Stimulated activated memory B cell treated with anti-CD40 and anti-IgM and Interleukin-4, amounts not matched to agents 10 μg/mL and 1 μg/mL and 100 μg/mL, for 72 hours (primary cell): ENCODE measurements around the gene POLRMT.

ENCODE experiments used
- ATAC-seq: fragments of 150-1000 bp; cut with Tn5 transposase; 2 replicates; pipeline ENCODE4 v1.10.0; 2021
- H3K27ac Mint-ChIP-seq: one replicate; pipeline ENCODE4 v1.8.0; 2022; ENCODE audit warnings: mild to moderate bottlenecking, mixed read lengths
- H3K27me3 Mint-ChIP-seq: one replicate; pipeline ENCODE4 v1.8.0; 2022; ENCODE audit warnings: mixed read lengths
- H3K36me3 Mint-ChIP-seq: one replicate; pipeline ENCODE4 v1.8.0; 2022; ENCODE audit warnings: mixed read lengths
- H3K4me1 Mint-ChIP-seq: one replicate; pipeline ENCODE4 v1.8.0; 2022; ENCODE audit warnings: mixed read lengths
- H3K4me3 Mint-ChIP-seq: one replicate; pipeline ENCODE4 v1.8.0; 2022; ENCODE audit warnings: mild to moderate bottlenecking, moderate library complexity, mixed read lengths
- H3K9me3 Mint-ChIP-seq: one replicate; pipeline ENCODE4 v1.8.0; 2022; ENCODE audit warnings: mixed read lengths

The POLRMT gene

DNA sequence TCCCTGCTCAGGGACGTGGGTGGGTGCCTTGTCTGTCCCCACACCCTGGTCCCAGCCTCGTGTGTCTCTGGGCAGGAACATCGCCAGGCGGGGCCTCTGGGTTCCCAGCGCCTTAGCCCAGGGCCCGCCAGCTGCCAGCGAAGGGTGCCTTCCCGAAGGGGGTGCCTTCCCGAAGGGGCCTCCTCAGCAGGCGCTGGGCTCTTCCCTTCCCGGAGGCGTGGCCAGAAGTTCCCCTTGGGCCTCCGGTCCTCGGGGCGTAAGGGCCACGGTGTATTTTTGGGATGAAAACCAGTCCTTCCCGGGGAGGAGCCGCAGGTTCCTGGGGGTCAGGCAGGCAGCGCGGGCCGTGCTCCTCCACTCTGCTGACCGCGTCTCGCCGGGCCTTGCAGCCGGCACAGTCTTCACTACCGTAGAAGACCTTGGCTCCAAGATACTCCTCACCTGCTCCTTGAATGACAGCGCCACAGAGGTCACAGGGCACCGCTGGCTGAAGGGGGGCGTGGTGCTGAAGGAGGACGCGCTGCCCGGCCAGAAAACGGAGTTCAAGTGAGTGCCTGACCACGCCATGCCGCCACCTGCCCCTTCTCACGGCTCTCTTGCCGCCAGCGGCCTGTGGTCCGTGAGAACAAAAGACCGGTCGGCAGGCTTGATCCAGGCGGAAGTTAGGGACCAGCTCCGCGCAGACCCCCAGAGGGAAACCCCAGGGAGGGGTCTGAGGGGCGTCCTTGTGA lies 54.1 kb downstream of the POLRMT start:
- H3K9me3 Mint-ChIP-seq: no peaks in the 10 kb centered on the region
- no peak overlapping the region for H3K4me3 Mint-ChIP-seq
- H3K36me3 Mint-ChIP-seq: peaks cover 43% of the 10 kb centered on the region
- H3K4me1 Mint-ChIP-seq: peaks cover 39% of the 10 kb centered on the region
- H3K27me3 Mint-ChIP-seq: peaks cover 8% of the 10 kb centered on the region
- no peak overlapping the region for H3K27ac Mint-ChIP-seq
- no peak for ATAC-seq

DNA sequence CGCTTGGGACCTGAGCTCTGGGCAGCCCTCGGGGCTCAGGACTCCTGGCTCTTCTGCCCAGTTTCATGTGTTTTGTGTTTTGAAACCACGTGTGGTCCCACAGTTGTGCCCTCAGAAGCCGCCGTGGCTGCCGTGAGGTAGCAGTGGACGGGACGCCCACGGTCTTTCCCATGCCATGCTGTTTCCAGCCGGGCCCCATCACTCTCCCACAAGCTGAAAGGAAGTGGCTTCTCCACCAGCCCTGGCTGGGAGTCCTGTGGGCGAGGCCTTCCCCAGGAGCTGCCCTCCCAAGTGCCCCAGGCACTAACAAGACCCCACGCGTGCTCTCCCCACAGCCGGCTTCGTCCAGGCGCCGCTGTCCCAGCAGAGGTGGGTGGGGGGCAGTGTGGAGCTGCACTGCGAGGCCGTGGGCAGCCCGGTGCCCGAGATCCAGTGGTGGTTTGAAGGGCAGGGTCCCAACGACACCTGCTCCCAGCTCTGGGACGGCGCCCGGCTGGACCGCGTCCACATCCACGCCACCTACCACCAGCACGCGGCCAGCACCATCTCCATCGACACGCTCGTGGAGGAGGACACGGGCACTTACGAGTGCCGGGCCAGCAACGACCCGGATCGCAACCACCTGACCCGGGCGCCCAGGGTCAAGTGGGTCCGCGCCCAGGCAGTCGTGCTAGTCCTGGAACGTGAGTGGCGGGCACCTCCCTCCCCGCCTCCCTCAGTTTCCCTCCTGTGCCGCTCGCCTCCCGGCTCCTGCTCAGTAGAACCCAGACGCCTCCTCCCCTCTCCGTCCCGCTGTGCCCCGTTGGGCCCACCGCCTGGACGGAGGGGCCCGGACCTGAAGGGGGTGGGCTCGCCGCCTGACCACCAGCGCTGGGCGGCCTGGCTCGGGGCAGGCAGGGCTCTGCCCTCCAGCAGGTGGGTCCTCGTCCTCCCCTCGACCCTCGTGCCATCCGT lies 55.6 kb downstream of the POLRMT start:
- Mint-ChIP-seq H3K27me3 (no peaks in the 10 kb centered on the region), H3K27ac (no peak overlapping the region), H3K4me3 (no peak overlapping the region), H3K36me3 (peaks cover 28% of the 10 kb centered on the region), H3K4me1 (peaks cover 44% of the 10 kb centered on the region), H3K9me3 (no peaks in the 10 kb centered on the region)
- ATAC-seq: no peak

DNA sequence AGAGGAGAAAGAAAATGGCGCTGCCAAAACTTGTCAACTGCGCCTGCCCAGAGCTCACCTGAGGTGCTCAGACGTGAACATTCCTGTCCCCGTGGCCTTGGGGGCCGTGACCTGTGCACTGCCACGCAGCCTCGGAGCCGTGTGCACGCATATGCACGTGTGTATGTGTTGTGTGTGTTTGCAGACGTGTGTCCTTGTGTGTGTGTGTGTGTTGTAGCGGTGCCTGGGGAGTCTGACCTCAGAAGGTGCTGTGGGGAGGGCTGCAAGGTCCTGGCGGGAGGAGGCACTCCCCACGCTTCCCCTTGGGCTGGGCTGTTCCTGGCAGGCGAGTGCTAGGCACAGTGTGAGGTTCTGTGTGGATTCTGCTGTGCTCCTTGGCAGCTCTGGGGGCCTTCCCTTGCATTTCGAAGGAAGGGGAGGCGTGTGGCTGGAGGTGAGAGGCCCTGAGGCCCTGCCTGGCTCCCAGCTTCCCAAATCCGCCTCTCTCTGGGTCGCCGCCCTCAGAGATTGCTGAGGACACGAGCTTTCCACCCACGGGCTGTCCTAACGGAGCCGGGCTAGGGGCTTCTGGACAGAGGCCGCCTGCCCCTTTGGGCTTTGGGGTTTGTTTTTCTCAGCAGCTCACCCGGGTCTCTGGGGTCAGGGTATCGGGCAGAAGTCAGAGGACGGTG lies 56.4 kb downstream of the POLRMT start:
- Mint-ChIP-seq H3K9me3 (no peaks in the 10 kb centered on the region), H3K27ac (no peak overlapping the region), H3K4me3 (no peak overlapping the region), H3K27me3 (no peaks in the 10 kb centered on the region), H3K4me1 (peaks cover 44% of the 10 kb centered on the region), H3K36me3 (peaks cover 25% of the 10 kb centered on the region)
- ATAC-seq: no peak

DNA sequence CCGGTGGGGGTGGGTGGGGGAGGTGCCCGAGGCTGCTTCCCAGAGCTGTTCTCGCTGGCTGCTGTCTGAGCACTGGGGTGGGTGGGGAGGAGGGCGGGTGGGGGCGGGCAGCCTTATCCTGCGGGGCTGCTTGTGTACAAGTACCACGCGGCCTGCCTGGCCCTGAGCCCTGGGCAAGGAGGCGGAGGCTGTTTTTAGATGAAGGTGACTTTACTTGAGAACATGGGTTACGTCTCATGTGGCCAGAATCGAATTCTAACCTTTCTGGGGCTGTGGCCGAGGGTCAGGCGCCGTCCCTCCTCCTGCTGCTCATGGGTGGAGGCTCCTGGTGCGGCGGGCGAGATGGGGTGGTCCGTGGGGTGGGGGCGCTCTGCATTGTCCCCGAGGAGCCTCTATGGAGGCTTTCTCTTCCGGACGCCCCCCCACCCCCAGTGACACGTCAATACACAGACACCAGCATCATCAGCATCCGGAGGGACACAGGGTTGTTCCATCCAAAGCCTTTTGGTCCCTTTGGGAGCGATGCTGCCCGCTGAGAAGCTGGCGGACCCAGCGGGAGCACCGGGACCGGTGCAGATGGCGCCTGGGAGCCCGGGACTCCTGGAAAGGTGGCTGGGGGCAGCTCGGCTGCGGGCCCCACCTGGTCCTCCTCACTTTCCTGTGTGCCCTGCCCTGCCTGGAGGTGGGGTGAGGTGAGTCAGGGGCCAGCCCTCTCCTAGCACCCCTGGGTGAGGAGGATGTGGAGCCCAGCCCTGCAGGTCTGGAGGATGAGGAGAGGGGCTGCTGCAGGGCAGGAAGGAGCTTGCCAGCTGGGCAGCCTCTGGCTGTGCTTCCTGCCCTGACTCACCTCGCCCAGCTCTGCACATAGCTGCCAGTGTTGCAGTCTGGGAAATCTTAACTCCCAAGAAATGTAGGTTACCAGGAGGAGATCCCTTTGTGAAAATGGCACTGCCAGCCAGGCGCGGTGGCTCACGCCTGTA lies 57.5 kb downstream of the POLRMT start:
- Mint-ChIP-seq H3K36me3 (peaks cover 25% of the 10 kb centered on the region), H3K4me1 (peaks cover 52% of the 10 kb centered on the region), H3K4me3 (peak overlapping the region; percentile 47), H3K27me3 (no peaks in the 10 kb centered on the region), H3K27ac (peak overlapping the region; percentile 85), H3K9me3 (no peaks in the 10 kb centered on the region)
- no peak for ATAC-seq

DNA sequence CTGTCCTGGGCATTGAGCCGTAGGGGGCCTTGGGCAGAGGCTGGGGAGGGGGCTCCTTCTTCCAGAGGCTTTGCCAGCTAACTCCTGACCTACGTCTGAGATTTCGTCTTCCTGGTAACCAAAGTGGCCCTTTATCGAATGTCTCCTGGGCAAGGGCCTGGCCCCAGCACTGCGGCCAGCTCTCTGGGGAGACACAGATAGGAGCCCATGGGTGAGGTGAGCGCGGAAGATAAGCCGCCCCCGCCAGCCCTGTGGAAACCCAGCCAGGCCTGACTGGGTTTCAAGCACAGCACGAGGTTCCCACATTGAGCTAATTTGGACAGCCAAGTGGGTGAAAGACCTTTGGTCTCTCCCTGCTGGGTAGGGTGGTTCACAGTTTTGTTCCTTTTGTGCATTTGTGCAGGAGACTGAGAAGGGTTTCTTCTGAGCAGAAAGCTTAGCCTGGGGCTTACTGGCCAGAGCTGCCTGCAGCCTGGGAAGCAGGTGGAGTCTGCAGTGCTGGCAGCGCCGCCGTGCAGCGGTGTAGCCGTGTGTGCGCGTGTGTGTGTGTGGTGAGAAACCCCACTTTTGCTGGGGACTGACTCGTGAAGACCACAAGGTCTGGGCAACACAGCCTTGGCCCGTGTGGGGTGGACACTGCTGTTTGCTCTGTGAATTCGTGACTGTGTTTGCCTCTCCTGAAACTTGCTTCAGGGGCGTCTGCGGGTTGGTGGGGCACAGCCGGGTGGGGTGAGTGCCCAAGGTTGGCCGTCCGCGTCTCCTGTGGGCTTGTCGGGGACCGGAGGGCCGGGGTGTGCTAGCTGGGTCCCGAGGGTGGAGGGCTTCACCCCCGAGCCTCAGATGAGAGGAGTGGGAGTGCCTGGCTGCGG lies 58.4 kb downstream of the POLRMT start:
- H3K36me3 Mint-ChIP-seq: peaks cover 19% of the 10 kb centered on the region

DNA sequence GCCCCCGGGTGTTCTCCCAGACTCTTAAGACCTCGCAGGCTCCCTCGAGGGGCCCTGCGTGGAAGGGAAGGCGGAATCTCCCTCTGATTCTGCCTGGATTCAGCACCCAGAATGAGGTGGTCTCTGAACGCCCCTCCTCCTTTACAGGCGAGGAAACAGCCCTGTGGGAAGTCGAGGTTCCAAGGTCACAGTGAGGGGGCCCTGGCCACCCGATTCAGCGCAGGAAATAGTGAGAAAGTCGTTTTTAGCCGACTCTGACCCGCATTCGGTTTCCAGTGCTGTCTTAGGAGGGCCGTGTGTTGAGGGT lies 59.9 kb downstream of the POLRMT start:
- H3K9me3 Mint-ChIP-seq: no peaks in the 10 kb centered on the region
- H3K4me1 Mint-ChIP-seq: peaks cover 53% of the 10 kb centered on the region
- no peak for ATAC-seq
- peaks cover 18% of the 10 kb centered on the region for H3K36me3 Mint-ChIP-seq
- H3K27me3 Mint-ChIP-seq: no peaks in the 10 kb centered on the region
- H3K4me3 Mint-ChIP-seq: peak overlapping the region; percentile 93
- H3K27ac Mint-ChIP-seq: peak overlapping the region; percentile 85

More for the DNA sequence above, 58.4 kb downstream of the POLRMT start:
- peaks cover 53% of the 10 kb centered on the region for H3K4me1 Mint-ChIP-seq
- no peaks in the 10 kb centered on the region for H3K9me3 Mint-ChIP-seq
- H3K27me3 Mint-ChIP-seq: no peaks in the 10 kb centered on the region
- ATAC-seq: peak; percentile 37
- H3K4me3 Mint-ChIP-seq: peak overlapping the region; percentile 85
- H3K27ac Mint-ChIP-seq: peak overlapping the region; percentile 85

DNA sequence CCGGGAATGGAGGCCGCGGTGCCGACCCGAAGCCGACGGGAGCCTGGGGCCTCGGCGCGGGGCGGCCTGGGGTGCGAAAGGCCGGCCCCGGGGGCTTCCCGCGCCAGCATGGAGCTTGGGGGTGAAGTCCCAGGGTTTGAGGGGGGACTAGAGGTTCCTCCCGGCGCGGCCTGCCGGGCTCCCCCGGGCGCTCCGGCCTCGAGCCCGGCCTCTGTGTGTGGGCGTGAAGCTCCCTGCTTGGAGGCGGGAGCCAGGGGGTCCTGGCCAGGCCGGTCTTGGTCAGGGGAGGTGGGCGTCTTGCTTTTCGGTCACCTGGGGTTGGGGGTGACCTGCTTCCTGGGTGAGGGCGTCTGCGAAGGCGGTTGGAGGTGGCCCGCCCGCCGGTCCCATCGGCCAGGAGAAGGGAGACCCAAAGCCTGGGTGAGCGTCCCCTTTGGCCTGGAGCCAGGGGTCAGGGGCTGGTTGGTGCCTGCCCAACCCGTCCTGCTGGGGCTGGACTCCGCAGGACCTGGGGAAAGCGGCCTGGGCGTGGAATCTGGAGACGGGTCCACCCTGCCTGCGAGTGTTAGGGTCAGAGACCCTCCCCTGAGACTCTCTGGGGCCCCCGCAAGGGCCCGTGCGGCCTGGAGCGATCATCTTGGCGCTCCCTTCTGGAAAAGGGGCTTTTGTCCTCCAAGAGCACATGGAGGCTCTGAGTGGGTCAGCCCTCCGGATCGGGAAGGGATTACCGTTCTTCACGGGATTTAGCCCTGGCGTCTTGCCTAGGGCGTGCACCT lies 60.4 kb downstream of the POLRMT start:
- peak overlapping the region; percentile 85 for H3K27ac Mint-ChIP-seq
- peaks cover 47% of the 10 kb centered on the region for H3K4me1 Mint-ChIP-seq
- H3K27me3 Mint-ChIP-seq: no peaks in the 10 kb centered on the region
- no peaks in the 10 kb centered on the region for H3K9me3 Mint-ChIP-seq
- ATAC-seq: peak; percentile 58
- peak overlapping the region; percentile 93 for H3K4me3 Mint-ChIP-seq
- peaks cover 13% of the 10 kb centered on the region for H3K36me3 Mint-ChIP-seq

DNA sequence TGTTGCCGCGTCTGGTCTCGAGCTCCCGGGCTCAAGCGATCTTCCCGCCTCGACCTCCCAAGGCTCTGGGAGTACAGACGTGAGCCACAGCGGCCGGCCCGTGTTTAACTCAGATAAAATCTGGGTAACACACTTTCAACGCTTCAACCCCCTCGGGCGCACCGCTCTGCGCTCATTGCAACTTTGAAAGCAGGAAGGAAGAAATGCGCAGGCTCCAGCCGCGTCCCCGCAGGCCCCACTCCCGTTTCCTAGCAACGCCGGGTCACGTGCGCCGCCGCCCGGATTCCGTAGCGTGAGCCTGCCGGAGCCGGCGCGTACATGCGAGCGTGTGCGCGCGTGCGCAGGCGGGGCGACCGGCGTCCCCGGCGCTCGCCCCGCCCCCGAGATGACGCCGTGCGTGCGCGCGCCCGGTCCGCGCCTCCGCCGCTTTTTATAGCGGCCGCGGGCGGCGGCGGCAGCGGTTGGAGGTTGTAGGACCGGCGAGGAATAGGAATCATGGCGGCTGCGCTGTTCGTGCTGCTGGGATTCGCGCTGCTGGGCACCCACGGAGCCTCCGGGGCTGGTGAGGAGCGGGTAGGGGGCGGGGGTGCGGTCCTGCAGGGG lies 61.1 kb downstream of the POLRMT start, which contains the start of gene BSG:
Gene BSG, plus strand, starts transcription at position 457 of the 603 bp plus-strand sequence. Its CDS starts 39 bp downstream, at position 496.
- peak; percentile 90 for ATAC-seq
- H3K4me1 Mint-ChIP-seq: peaks cover 47% of the 10 kb centered on the region
- H3K27ac Mint-ChIP-seq: peak within 1 kb of the TSS; percentile 85
- peak within 1 kb of the TSS; percentile 93 for H3K4me3 Mint-ChIP-seq
- no peaks in the 10 kb centered on the region for H3K27me3 Mint-ChIP-seq
- H3K36me3 Mint-ChIP-seq: peaks cover 13% of the 10 kb centered on the region
- no peaks in the 10 kb centered on the region for H3K9me3 Mint-ChIP-seq

DNA sequence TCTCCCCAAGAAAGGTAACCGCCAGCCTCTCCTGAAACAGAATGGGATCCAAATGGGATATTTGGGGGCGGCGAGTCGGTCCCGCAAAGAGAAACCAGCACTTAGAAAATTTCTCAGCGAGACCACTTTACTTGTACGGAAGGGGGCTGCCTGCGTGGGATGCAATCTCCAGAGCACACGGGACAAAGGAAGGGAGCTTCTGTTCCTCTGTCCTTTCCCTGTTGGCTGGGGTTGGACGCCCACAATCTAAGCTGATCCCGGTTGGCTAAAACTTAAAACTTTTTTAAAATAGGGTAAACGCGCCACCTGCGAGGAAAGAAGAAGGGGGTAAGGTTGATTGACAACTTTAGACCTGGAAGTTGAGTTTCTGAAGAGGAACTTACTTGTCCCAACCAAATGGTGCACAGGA lies 61.8 kb downstream of the POLRMT start:
- no peak for ATAC-seq
- no peaks in the 10 kb centered on the region for H3K27me3 Mint-ChIP-seq
- peak overlapping the region; percentile 91 for H3K4me3 Mint-ChIP-seq
- H3K27ac Mint-ChIP-seq: peak overlapping the region; percentile 85
- H3K9me3 Mint-ChIP-seq: no peaks in the 10 kb centered on the region
- peaks cover 9% of the 10 kb centered on the region for H3K36me3 Mint-ChIP-seq
- peaks cover 42% of the 10 kb centered on the region for H3K4me1 Mint-ChIP-seq

DNA sequence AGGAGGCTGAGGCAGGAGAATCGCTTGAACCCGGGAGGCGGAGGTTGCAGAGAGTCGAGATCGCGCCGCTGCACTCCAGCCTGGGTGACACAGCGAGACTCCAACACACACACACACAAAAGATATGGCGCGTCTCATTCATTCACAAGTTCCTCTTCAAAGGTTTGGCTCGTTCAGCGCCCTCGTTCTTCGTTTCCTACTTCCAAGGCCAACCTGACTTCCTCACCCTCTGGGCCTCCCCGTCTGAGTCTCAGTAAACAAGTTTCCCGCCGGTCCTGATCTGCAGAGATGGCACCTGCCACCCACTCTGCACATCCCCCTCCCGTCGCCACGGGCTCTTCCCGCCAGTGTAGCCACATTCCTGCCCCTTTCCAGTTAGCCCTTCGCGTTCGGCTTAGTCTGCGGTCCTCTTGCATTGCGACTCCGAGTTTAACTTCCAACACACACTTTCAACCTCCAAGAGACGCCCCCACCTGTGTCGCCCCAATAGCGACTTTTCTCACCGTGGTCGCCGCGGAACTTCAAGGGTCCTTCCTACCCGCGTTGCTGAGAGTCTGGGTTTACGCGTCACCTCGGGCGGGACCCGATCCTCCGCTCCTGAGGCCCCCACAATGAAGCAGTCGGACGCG lies 62.3 kb downstream of the POLRMT start:
- Mint-ChIP-seq H3K27me3 (no peaks in the 10 kb centered on the region), H3K4me3 (peak overlapping the region; percentile 91), H3K27ac (peak overlapping the region; percentile 85), H3K36me3 (peaks cover 6% of the 10 kb centered on the region), H3K9me3 (no peaks in the 10 kb centered on the region), H3K4me1 (peaks cover 37% of the 10 kb centered on the region)
- peak; percentile 1 for ATAC-seq

DNA sequence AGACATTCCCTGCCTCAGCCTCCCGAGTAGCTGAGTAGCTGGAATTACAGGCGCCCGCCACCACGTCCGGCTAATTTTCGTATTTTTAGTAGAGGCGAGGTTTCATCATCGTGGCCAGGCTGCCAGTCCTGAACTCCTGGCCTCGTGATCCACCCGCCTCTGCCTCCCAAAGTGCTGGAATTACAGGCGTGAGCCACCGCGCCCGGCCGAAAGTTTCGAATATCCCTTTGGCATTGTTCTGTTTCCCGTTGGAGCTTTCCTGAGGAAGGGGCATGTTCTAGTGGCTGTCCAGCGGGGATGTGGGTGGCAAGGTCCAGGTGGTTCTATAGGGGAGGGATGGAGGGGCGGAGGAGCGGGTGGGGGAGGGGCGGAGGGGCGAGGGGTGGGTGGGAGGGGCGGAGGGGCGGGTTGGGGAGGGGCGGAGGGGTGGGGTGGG lies 63.1 kb downstream of the POLRMT start:
- no peak overlapping the region for H3K27ac Mint-ChIP-seq

DNA sequence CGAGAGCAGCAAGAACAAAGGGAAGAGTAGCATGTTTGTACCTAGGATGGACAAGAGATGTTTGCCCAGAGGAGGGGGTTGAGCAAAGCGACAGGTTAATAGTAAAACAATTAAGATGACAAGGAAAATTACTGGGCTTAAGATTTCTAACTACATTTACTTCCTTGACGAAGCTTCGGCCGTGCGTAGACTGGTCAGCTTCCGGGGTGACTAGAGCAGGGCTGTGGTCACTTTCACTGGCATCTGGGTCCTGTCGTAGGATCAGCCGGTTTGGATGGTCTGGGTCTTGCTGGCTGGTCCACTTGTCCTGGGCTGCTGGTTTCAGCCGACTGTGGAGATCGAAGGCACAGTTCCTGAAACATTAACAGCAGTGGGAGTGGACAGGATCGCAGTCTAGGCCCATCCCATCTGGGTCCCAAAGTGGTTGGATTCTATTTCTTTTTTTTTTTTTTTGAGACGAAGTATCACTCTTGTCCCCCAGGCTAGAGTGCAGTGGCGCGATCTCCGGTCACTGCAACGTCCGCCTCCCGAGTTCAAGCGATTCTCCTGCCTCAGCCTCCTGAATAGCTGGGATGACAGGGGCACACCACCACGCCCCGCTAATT lies 65.9 kb downstream of the POLRMT start:
- H3K36me3 Mint-ChIP-seq: no peaks in the 10 kb centered on the region
- peaks cover 9% of the 10 kb centered on the region for H3K4me1 Mint-ChIP-seq
- no peak overlapping the region for H3K27ac Mint-ChIP-seq
- no peaks in the 10 kb centered on the region for H3K9me3 Mint-ChIP-seq
- ATAC-seq: no peak
- no peaks in the 10 kb centered on the region for H3K27me3 Mint-ChIP-seq
- no peak overlapping the region for H3K4me3 Mint-ChIP-seq

More for the DNA sequence above, 63.1 kb downstream of the POLRMT start:
- Mint-ChIP-seq H3K9me3 (no peaks in the 10 kb centered on the region), H3K4me1 (peaks cover 31% of the 10 kb centered on the region), H3K4me3 (peak overlapping the region; percentile 31), H3K27me3 (no peaks in the 10 kb centered on the region), H3K36me3 (peaks cover 6% of the 10 kb centered on the region)
- ATAC-seq: no peak
